ENCODE data around the gene COL4A6.

- TF ChIP-seq EZH2 (IDR thresholded peaks at IDR 0.05; ENCODE audit: borderline replicate concordance, insufficient read depth, low read length, poor library complexity, severe bottlenecking), result no peak
- no peak for TF ChIP-seq REST (IDR thresholded peaks at IDR 0.05; ENCODE audit: borderline replicate concordance)
- TF ChIP-seq CTCF (IDR thresholded peaks at IDR 0.05; ENCODE audit: poor library complexity, severe bottlenecking), result no peak
- no peak for TF ChIP-seq TAF1 (IDR thresholded peaks at IDR 0.05; ENCODE audit: low read depth)
- TF ChIP-seq POLR2AphosphoS5 (IDR thresholded peaks at IDR 0.05), result no peak
- TF ChIP-seq EP300 (conservative IDR thresholded peaks at IDR 0.05; ENCODE audit: poor library complexity, severe bottlenecking), result no peak
- no peak for TF ChIP-seq RAD21 (conservative IDR thresholded peaks at IDR 0.05)
These were observed 207.6 kb downstream of the COL4A6 start for GRCh38 chrX:108230574-108230973.

All from neural cell (in vitro differentiated cells).